WTC11 (cell line): ENCODE measurements around the gene NEB.

ENCODE experiments used
- ATF6 ChIP-seq: sonication (generic); formaldehyde crosslinking; IDR thresholded peaks from 2 replicates; pipeline ENCODE4 v1.8.1; 2023; ENCODE audit warnings: mild to moderate bottlenecking, missing genetic modification reagents
- E2F4 ChIP-seq: sonication (generic); formaldehyde crosslinking; IDR thresholded peaks from 2 replicates; pipeline ENCODE4 v1.8.1; 2022; ENCODE audit warnings: low read depth, mild to moderate bottlenecking, moderate library complexity, missing genetic modification reagents, borderline replicate concordance
- IRF2 ChIP-seq: sonication (generic); formaldehyde crosslinking; IDR thresholded peaks from 2 replicates; pipeline ENCODE4 v1.8.0; 2022; ENCODE audit warnings: low read depth, missing genetic modification reagents, borderline replicate concordance
- TP53 ChIP-seq: sonication (generic); formaldehyde crosslinking; IDR thresholded peaks from 2 replicates; pipeline ENCODE4 v1.8.1; 2023; ENCODE audit warnings: mild to moderate bottlenecking, missing genetic modification reagents
- TF ChIP-seq, protein P1 (sequence below): fragments of 200-600 bp; IDR thresholded peaks from 2 replicates; pipeline ENCODE4 v1.8.0; 2022; ENCODE audit warnings: antibody characterized with exemption
- TF ChIP-seq, protein P2 (sequence below): sonication (generic); formaldehyde crosslinking; IDR thresholded peaks from 2 replicates; pipeline ENCODE4 v1.8.1; 2022; ENCODE audit warnings: mild to moderate bottlenecking, moderate library complexity, missing genetic modification reagents
- TF ChIP-seq, protein P3 (sequence below): sonication (generic); formaldehyde crosslinking; IDR thresholded peaks from 2 replicates; pipeline ENCODE4 v1.8.0; 2022; ENCODE audit warnings: mild to moderate bottlenecking, missing genetic modification reagents
- TF ChIP-seq, protein P4 (sequence below): sonication (generic); formaldehyde crosslinking; conservative IDR thresholded peaks from 2 replicates; pipeline ENCODE4 v1.8.1; 2022; ENCODE audit warnings: mild to moderate bottlenecking, missing genetic modification reagents
- TF ChIP-seq, protein P5 (sequence below): sonication (generic); formaldehyde crosslinking; IDR thresholded peaks from 2 replicates; pipeline ENCODE4 v1.8.1; 2022; ENCODE audit warnings: low read depth, missing genetic modification reagents, borderline replicate concordance
- TF ChIP-seq, protein P6 (sequence below): sonication (generic); formaldehyde crosslinking; IDR thresholded peaks from 2 replicates; pipeline ENCODE4 v1.8.1; 2022; ENCODE audit warnings: mild to moderate bottlenecking, missing genetic modification reagents, moderate library complexity, borderline replicate concordance

DNA sequence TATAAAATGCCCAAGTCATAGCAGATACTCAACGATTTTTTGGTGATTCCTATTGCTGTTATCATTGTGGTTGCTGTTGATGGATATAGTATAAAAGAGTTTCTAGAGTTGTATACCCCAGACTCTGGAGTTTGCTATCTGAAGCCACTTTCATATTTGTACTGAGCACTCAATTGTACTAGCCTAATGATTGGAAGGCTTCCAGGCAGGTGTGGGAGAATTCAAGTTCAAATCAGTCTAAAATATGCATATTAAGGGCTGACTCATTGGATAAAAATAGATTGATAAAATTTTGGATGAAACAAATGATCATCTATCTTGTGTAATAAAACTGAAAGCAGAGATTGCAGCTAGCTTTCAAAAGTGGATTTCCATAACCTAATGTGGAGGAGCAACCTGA is 122.9 kb downstream of the NEB start:
- TF ChIP-seq, protein P1, sequence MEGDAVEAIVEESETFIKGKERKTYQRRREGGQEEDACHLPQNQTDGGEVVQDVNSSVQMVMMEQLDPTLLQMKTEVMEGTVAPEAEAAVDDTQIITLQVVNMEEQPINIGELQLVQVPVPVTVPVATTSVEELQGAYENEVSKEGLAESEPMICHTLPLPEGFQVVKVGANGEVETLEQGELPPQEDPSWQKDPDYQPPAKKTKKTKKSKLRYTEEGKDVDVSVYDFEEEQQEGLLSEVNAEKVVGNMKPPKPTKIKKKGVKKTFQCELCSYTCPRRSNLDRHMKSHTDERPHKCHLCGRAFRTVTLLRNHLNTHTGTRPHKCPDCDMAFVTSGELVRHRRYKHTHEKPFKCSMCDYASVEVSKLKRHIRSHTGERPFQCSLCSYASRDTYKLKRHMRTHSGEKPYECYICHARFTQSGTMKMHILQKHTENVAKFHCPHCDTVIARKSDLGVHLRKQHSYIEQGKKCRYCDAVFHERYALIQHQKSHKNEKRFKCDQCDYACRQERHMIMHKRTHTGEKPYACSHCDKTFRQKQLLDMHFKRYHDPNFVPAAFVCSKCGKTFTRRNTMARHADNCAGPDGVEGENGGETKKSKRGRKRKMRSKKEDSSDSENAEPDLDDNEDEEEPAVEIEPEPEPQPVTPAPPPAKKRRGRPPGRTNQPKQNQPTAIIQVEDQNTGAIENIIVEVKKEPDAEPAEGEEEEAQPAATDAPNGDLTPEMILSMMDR, result no peak
- TF ChIP-seq E2F4 (CRISPR knock-in tag) (no peak), ATF6 (CRISPR knock-in tag) (no peak), TP53 (no peak), IRF2 (CRISPR knock-in tag) (no peak)
- TF ChIP-seq, protein P2, sequence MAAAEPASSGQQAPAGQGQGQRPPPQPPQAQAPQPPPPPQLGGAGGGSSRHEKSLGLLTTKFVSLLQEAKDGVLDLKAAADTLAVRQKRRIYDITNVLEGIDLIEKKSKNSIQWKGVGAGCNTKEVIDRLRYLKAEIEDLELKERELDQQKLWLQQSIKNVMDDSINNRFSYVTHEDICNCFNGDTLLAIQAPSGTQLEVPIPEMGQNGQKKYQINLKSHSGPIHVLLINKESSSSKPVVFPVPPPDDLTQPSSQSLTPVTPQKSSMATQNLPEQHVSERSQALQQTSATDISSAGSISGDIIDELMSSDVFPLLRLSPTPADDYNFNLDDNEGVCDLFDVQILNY, result no peak
- TF ChIP-seq, protein P3, sequence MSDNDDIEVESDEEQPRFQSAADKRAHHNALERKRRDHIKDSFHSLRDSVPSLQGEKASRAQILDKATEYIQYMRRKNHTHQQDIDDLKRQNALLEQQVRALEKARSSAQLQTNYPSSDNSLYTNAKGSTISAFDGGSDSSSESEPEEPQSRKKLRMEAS, result no peak
- TF ChIP-seq, protein P4, sequence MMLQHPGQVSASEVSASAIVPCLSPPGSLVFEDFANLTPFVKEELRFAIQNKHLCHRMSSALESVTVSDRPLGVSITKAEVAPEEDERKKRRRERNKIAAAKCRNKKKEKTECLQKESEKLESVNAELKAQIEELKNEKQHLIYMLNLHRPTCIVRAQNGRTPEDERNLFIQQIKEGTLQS (CRISPR knock-in tag), result no peak
- TF ChIP-seq, protein P5, sequence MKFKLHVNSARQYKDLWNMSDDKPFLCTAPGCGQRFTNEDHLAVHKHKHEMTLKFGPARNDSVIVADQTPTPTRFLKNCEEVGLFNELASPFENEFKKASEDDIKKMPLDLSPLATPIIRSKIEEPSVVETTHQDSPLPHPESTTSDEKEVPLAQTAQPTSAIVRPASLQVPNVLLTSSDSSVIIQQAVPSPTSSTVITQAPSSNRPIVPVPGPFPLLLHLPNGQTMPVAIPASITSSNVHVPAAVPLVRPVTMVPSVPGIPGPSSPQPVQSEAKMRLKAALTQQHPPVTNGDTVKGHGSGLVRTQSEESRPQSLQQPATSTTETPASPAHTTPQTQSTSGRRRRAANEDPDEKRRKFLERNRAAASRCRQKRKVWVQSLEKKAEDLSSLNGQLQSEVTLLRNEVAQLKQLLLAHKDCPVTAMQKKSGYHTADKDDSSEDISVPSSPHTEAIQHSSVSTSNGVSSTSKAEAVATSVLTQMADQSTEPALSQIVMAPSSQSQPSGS, result no peak
- TF ChIP-seq, protein P6, sequence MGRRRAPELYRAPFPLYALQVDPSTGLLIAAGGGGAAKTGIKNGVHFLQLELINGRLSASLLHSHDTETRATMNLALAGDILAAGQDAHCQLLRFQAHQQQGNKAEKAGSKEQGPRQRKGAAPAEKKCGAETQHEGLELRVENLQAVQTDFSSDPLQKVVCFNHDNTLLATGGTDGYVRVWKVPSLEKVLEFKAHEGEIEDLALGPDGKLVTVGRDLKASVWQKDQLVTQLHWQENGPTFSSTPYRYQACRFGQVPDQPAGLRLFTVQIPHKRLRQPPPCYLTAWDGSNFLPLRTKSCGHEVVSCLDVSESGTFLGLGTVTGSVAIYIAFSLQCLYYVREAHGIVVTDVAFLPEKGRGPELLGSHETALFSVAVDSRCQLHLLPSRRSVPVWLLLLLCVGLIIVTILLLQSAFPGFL, result no peak
